ENCODE data around the gene IL18R1. TPM values are rescaled to one million over a fixed set of nuclear protein-coding genes. Genes with fewer than 3 reads are reported as not detected.
A peak's percentile ranks its signal among the peaks of the same experiment; 100 is the strongest.

The IL18R1 gene
- total and polyA plus RNA-seq, 9 of the 15 experiments (the other 6 are each of a cell fraction or from before 2014, with no cell fraction given): 0.55 to 10.0 (median 2.5) TPM

GRCh38 chr2:102439065-102439695, 83.6 kb downstream of the IL18R1 start (continued):
- TF ChIP-seq THRB (CRISPR knock-in tag; conservative IDR thresholded peaks at IDR 0.05) (peak; percentile 43; the same call in 1 of the 2 replicates), ELF1 (tag; IDR thresholded peaks at IDR 0.05) (no peak), C11orf30 (IDR thresholded peaks at IDR 0.05; ENCODE audit: low read depth) (peak; percentile 95), ELF4 (CRISPR knock-in tag; IDR thresholded peaks at IDR 0.05) (0 out of 2 replicates have a peak, but pooled peaks have one; percentile 45), ZNF316 (IDR thresholded peaks at IDR 0.05) (peak; percentile 96), MECOM (CRISPR knock-in tag; IDR thresholded peaks at IDR 0.05) (no peak), TRIM25 (IDR thresholded peaks at IDR 0.05; ENCODE audit: borderline replicate concordance) (no peak), ETV5 (CRISPR knock-in tag; IDR thresholded peaks at IDR 0.05; ENCODE audit: low read depth) (0 out of 2 replicates have a peak, but pooled peaks have one; percentile 37), ZNF57 (CRISPR knock-in tag; IDR thresholded peaks at IDR 0.05) (no peak), POLR3G (IDR thresholded peaks at IDR 0.05; ENCODE audit: extremely low read depth, insufficient read length, insufficient replicate concordance) (no peak), MAFF (IDR thresholded peaks at IDR 0.05; ENCODE audit: low read length) (peak; percentile 74), EHMT2 (IDR thresholded peaks at IDR 0.05) (peak; percentile 48; the same call in 1 of the 2 replicates), DPF2 (IDR thresholded peaks at IDR 0.05) (peak; percentile 55; the same call in 1 of the 2 replicates), ARID1B (IDR thresholded peaks at IDR 0.05) (peak; percentile 35; the same call in 1 of the 2 replicates), ZNF197 (CRISPR knock-in tag; IDR thresholded peaks at IDR 0.05; ENCODE audit: low read depth) (no peak), E4F1 (CRISPR knock-in tag; IDR thresholded peaks at IDR 0.05; ENCODE audit: borderline replicate concordance) (no peak), MAFG (tag; conservative IDR thresholded peaks at IDR 0.05) (peak; percentile 94), CUX1 (CRISPR knock-in tag; IDR thresholded peaks at IDR 0.05) (no peak)

Data from K562 (cell line).